Measurements from ENCODE around the gene GNA15.

GRCh38 chr19:3116621-3117020 is 19.2 kb upstream of the GNA15 start:
- no peak for TF ChIP-seq POLR2A (IDR thresholded peaks at IDR 0.05)
- no peak for TF ChIP-seq CTCF (IDR thresholded peaks at IDR 0.05)

All from adrenal gland (tissue), 5 donors.